Measurements from ENCODE around the gene UACA. TPM values are rescaled to one million over a fixed set of nuclear protein-coding genes. Genes with fewer than 3 reads are reported as not detected.

The UACA gene
- total RNA-seq, 1 donor: 2.5 TPM

DNA sequence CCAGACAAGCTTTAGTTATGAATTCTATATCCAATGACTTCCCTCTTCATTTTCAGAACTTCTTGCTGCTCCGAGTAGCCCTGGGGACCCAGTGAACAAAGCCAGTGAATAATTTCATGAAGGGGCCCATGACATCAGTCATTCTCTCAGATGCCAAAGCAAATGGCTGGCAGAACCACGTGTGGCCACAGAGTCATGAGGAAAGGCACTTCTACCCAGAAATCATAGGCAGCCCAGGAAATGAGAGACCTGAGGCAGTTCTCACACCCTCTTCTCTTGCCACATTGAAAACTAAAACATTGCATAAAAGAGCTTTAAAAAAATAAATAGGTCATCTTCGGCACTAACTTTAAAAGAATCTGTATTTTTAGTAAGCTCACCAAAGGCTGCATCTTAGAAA is 4.3 kb upstream of the UACA start:
- Histone ChIP-seq H3K4me3 (ENCODE audit: low read length) (no peak overlapping the region), H3K27me3 (ENCODE audit: insufficient read depth, low read length) (peaks cover 14% of the 10 kb centered on the region), H3K4me1 (ENCODE audit: insufficient read depth, low read length) (peaks cover 23% of the 10 kb centered on the region), H3K9me3 (ENCODE audit: low read depth, low read length) (no peaks in the 10 kb centered on the region)

DNA sequence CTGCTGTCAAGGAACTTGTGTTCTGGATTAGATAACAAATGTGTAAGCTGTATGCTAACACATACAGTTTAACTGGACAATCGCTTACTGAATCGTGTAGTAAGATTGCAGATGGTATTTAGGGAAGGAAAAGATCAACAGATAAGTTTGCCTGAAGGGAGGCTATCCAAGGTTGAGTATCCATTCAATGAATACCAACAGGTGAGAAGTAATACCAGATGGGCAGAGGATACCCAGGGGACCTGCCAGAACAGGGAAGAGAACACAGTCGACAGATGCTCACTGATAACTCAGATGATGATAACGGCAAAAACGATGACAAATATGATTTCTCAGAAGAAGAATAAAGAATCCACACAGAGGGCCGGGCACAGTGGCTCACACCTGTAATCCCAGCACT is 3.2 kb upstream of the UACA start:
- H3K9me3 ChIP-seq (ENCODE audit: low read depth, low read length): no peaks in the 10 kb centered on the region
- H3K4me3 ChIP-seq (ENCODE audit: low read length): no peak overlapping the region
- peaks cover 28% of the 10 kb centered on the region for H3K4me1 ChIP-seq (ENCODE audit: insufficient read depth, low read length)
- peaks cover 25% of the 10 kb centered on the region for H3K27me3 ChIP-seq (ENCODE audit: insufficient read depth, low read length)

DNA sequence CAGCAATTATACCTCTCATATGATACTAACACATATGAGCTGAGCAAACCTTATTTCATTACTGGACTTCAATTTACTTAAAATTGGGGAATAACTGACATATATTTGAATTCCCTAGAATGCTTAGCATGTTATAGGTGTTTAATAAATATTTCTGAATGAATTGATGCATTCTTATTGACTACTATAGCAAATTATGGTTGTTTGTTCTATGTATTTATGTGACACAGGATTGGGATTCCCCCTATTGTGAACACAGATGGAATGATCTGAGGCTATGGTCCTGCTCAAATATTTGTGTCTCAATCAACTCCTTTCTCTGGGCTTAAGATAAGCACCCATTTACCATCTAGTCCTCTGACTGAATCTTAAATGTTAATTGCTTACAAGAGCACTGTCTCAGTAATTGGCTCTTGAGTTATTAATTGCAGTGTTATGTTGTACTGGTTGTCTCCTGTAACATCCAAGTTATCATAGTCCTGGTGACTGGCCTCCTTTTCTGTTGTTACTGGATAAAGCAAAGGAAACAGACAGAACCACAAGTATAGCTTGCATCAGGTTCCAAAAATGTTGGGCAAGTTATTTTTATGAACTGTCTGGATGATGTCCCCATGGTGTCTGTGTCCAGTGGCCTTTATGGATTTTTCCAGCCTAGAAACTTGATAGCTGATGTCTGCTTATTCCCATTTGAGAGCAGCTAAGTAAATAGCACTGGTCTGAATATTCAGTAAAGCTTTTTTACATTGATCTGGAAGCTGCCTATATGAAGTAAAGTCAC is 2.3 kb upstream of the UACA start:
- H3K9me3 ChIP-seq (ENCODE audit: low read depth, low read length): no peaks in the 10 kb centered on the region
- H3K4me1 ChIP-seq (ENCODE audit: insufficient read depth, low read length): peaks cover 28% of the 10 kb centered on the region
- H3K4me3 ChIP-seq (ENCODE audit: low read length): no peak overlapping the region
- H3K27me3 ChIP-seq (ENCODE audit: insufficient read depth, low read length): peaks cover 34% of the 10 kb centered on the region

DNA sequence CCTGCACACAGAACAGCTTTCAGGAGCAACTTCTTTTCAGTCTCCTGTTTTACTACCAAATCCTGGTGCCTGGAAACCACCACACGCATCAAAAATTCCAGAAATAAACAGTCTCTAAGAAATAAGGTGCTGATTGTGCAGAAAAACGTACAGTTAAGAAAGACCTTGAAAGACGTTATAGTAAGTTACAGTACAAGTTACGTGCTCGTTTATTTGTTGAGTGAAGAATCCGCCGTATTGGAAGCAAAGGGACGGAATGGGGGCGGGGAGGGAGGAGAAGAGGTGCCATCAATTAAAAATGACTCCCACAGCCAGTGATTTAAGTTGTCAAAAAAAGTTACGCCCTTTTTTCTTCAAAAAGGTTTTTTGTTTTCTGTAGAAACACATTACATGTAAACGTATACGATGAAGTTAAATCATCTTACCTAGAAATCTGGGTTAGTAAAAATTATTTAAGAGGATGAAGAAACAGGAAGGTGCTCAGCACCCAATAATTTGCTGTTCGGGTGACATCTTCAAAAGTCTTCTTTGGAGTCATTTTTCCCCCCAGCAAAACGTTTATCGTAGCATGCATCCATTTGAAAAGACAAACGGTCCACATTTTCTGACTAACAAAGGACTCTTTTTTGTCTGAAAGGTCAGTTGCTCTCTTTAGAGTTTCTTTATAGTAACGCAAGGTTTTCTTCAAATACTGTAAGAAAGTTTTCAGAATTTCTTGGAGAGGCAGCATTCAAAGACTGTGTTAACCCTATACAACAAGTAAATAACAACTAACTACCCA is 782 bp upstream of the UACA start:
- no peaks in the 10 kb centered on the region for H3K9me3 ChIP-seq (ENCODE audit: low read depth, low read length)
- H3K4me1 ChIP-seq (ENCODE audit: insufficient read depth, low read length): peaks cover 28% of the 10 kb centered on the region
- peaks cover 43% of the 10 kb centered on the region for H3K27me3 ChIP-seq (ENCODE audit: insufficient read depth, low read length)
- peak overlapping the region; percentile 49 for H3K4me3 ChIP-seq (ENCODE audit: low read length)

DNA sequence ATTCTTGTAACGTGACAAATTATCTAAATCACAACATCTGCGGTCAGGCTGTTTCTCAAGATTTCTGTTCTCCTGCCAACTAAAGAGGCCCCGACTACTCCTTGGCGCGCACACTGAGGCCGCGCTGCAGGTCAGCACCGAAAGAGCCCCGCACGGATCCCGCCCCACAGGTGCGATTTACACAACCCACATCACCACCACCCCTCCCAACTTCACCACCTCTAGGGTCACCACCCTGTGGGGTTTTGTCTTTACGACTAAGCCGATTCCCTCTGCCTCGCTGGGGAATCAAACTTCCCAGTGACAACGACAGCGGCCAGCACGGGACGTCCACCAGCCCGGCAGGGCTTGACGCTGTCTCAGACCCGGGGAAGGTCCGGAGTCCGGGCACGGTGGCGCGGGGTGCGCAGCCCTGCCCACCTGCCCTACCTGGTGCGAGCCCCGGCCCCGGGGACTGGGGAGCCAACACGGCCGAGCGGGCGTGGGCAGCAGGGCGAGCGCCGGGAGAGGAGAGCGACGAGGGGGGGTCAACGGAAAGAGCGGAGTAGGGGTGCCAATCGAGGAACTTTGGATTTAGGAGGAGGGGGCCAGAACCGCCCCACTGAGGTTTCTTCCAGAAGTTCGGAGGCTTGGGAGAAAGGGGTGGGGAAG is 764 bp downstream of the UACA start:
- H3K9me3 ChIP-seq (ENCODE audit: low read depth, low read length): no peaks in the 10 kb centered on the region
- peaks cover 43% of the 10 kb centered on the region for H3K27me3 ChIP-seq (ENCODE audit: insufficient read depth, low read length)
- H3K4me3 ChIP-seq (ENCODE audit: low read length): peak overlapping the region; percentile 49
- H3K4me1 ChIP-seq (ENCODE audit: insufficient read depth, low read length): peaks cover 20% of the 10 kb centered on the region

DNA sequence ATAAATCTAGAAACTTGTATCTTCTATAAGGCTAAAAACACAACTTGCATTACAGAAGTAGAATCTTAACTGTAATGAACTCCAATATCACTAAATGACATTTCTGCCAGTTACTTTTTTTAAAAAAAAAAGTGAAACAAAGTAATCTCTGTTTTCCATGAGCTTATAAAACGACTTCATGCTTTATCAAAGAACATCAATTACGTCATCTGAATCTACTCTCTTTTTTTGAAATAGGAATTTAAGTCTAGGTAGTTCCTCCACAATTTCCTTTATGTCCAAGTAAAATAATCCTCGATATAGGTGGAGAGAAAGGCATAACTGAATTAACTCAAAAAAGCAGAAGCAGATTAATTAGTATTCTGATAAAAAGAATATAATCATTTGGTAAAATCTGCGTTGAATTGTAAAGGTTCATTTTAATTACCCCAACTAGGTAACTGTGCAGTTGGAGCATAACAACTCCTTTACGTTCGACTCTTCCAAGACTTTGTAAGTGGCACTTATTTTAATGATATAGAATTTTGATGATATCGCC is 1.4 kb downstream of the UACA start:
- Histone ChIP-seq H3K4me3 (ENCODE audit: low read length) (no peak overlapping the region), H3K27me3 (ENCODE audit: insufficient read depth, low read length) (peaks cover 43% of the 10 kb centered on the region), H3K9me3 (ENCODE audit: low read depth, low read length) (no peaks in the 10 kb centered on the region), H3K4me1 (ENCODE audit: insufficient read depth, low read length) (peaks cover 17% of the 10 kb centered on the region)

DNA sequence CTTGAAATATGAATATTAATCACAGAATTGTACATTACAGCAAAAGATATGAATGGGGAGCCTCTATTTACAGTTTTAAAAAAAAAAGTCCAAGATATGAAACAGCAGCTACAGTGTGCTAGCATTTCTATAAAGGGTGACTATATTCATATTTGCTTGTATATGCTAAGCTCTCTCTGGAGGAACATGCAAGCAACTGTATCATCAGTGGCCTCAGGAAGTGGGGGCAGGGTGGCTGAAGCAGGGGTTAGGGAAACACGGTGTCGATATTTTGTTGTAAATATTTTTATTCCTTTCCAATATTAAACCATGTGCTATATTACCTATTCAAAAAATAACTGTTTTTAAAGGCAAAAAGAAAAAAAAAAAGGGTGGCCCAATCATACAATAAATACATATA is 2.3 kb downstream of the UACA start:
- H3K4me1 ChIP-seq (ENCODE audit: insufficient read depth, low read length): peaks cover 17% of the 10 kb centered on the region
- H3K4me3 ChIP-seq (ENCODE audit: low read length): no peak overlapping the region
- peaks cover 43% of the 10 kb centered on the region for H3K27me3 ChIP-seq (ENCODE audit: insufficient read depth, low read length)

DNA sequence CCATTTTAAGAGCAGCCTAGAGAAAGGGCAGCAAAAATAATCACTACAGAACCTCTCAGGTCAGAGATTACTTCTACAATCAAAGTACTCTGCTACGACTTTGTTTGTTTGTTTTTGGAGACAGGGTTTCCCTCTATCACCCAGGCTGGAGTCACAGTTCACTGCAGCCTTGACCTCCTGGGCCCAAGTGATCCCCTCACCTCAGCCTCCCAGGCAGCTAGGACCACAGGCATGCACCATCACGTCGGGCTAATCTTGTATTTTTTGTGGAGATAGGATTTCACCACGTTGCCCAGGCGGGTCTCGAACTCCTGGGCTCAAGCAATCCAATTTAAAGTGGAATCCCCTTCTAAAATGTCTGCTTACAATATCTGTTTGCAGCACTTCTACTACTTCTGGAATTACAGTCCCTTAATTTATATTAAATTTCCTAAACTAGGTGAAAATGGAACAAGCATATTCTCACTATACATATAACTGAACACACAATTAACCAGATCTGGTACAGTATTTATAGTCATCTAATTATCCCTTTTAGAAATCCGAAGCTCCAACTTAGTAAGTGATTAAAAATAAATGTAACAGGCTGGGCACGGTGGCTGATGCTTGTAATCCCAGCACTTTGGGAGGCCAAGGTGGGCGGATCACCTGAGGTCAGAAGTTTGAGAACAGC is 4.4 kb downstream of the UACA start:
- Histone ChIP-seq H3K9me3 (ENCODE audit: low read depth, low read length) (no peaks in the 10 kb centered on the region), H3K4me3 (ENCODE audit: low read length) (no peak overlapping the region), H3K27me3 (ENCODE audit: insufficient read depth, low read length) (peaks cover 29% of the 10 kb centered on the region), H3K4me1 (ENCODE audit: insufficient read depth, low read length) (peaks cover 16% of the 10 kb centered on the region)

More for the DNA sequence above, 2.3 kb downstream of the UACA start:
- no peaks in the 10 kb centered on the region for H3K9me3 ChIP-seq (ENCODE audit: low read depth, low read length)

DNA sequence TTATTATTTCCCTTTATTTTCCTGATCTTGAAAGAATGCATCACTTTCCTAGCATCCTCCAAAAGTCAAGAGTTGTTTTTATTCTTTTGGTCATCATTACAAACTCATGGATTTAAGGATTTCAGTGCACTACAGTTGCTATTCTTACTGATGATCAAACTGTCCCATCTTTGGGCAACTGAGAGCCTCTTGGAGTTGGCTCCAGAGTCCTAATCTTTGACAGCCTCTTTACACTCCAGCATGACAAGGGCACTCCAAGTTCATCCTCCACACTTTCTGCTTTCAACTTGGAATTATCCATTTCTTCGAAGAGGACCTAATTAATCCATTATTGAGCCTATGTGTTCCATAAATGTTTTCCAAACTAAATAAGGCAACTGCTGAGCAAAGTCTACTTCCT is 5.7 kb downstream of the UACA start:
- peaks cover 29% of the 10 kb centered on the region for H3K27me3 ChIP-seq (ENCODE audit: insufficient read depth, low read length)
- H3K9me3 ChIP-seq (ENCODE audit: low read depth, low read length): no peaks in the 10 kb centered on the region
- peaks cover 5% of the 10 kb centered on the region for H3K4me1 ChIP-seq (ENCODE audit: insufficient read depth, low read length)
- H3K4me3 ChIP-seq (ENCODE audit: low read length): no peak overlapping the region

DNA sequence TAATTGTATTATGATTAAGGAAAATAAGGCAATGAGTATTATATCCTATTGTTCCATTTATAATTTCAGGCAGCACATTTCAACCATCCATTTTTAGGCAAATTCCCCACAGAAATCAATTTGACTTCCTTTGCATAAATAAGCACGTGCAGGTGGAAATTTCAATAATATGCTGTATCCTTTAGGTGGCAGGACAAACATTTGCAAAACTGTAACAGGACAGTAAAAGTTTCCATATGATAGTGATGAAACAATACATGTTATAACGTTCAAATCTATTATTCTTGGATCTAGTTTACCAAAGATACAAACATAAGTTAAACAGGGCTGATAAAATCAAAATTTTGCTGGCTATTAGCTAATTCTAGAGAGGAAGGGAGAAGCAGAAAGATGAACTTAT is 8.5 kb downstream of the UACA start:
- Histone ChIP-seq H3K27me3 (ENCODE audit: insufficient read depth, low read length) (peaks cover 1% of the 10 kb centered on the region), H3K9me3 (ENCODE audit: low read depth, low read length) (no peaks in the 10 kb centered on the region), H3K4me3 (ENCODE audit: low read length) (no peak overlapping the region), H3K4me1 (ENCODE audit: insufficient read depth, low read length) (peaks cover 6% of the 10 kb centered on the region)

DNA sequence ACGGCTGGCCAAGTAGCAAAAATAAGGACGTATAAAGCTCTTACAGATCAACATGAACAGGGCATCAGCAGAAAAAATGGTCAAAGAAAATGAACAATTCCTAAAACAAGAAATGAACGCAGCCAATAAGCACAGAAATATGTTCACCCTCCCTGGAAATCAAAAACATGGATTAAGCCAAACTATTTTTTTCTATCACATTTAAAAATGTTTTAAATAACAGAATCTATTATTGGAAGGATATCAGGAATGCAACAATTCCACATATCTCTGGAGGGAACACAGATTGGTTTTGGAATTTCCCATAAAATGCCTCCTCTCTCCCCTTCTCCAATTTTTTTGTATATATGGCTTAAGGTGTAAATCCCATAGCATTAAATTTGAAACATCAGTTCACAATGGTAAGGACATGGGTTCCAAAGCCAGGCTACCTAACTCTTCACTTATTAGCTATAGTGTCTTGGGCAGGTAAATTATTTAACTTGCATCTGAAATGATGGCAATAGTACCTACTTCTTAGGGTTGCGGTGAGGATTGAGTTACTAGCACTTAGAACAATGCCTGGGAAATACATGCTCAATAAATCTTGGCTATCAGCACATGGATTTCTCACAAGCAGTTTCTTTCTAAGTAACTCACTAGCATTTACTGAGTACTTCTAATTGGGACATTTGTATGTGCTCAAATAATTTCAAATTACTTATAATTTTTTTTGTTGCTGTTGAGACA is 10.1 kb downstream of the UACA start:
- Histone ChIP-seq H3K27me3 (ENCODE audit: insufficient read depth, low read length) (no peaks in the 10 kb centered on the region), H3K4me3 (ENCODE audit: low read length) (no peak overlapping the region), H3K9me3 (ENCODE audit: low read depth, low read length) (no peaks in the 10 kb centered on the region), H3K4me1 (ENCODE audit: insufficient read depth, low read length) (peaks cover 8% of the 10 kb centered on the region)

DNA sequence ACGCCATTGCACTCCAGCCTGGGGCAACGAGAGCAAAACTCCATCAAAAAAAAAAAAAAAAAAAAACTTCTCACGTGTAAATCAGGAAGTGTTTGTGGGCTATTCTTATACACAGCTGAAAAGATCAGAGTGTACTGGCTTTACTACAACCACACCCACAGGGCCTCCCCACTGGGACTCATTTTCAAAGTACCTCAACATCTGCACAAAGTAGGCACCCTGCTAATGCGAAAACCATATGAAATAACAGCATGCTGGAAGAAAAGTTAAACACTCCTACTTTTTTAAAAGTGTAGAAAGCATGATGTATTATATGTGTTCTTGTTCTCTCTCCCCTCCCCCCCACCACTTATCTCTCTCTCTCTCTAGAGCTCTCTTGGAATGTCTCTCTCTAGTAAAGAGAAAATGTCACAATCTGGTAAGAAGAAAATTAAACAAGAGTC is 11.1 kb downstream of the UACA start:
- peaks cover 9% of the 10 kb centered on the region for H3K4me1 ChIP-seq (ENCODE audit: insufficient read depth, low read length)
- no peaks in the 10 kb centered on the region for H3K9me3 ChIP-seq (ENCODE audit: low read depth, low read length)
- H3K4me3 ChIP-seq (ENCODE audit: low read length): no peak overlapping the region
- H3K27me3 ChIP-seq (ENCODE audit: insufficient read depth, low read length): no peaks in the 10 kb centered on the region

DNA sequence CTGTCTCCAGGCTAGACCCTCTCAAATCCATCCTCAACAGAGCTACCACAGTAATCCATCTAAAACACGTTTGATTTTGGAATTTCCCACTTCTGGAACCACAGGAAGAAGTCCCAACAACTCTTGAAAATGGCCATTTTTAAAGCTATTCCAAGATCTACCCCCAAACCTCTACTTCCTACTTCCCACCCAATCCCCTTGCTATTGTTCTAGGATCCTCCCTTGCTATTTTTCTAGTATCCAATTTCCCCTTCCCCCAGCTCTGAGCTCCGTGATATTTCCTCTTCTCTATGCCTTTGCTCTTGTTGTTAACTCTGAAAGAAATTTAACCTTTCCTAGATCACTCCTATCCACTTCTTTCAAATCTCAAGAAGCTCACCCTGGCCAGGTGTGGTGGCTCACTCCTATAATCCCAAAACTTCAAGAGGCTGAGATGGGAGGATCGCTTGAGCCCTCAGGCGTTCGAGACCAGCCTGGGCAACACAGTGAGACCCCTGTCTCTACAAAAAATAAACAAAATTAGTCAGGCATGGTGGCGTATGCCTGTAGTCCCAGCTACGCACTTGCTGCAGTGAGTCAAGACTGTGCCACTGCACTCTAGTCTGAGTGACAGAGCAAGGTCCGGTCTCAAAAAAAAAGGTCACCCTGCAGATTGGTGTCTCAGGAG is 13.0 kb downstream of the UACA start:
- Histone ChIP-seq H3K4me3 (ENCODE audit: low read length) (no peak overlapping the region), H3K9me3 (ENCODE audit: low read depth, low read length) (no peaks in the 10 kb centered on the region), H3K4me1 (ENCODE audit: insufficient read depth, low read length) (peaks cover 9% of the 10 kb centered on the region), H3K27me3 (ENCODE audit: insufficient read depth, low read length) (no peaks in the 10 kb centered on the region)
